Measurements from ENCODE around the gene DOC2B.

Gene DOC2B

DNA sequence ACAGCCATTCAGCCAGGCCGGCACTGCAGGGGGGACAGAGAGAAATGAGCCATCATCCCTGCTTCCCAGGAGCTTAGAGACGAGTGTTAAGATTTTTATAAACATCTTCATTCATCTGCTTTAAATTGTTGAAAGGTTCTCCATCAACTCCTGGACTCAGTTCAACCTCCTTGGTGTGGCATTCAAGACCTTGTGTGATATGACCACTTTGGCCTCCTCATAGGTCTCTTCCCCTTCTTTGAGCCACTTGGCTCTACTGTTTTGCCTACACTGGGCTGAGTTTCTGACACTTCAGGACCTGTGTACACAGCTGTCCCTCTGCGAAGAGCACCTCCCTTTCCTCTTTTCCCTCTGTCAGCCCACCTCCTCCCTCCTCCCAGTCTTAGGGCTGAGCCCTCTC lies 4.3 kb downstream of the DOC2B start:
- H3K9ac ChIP-seq (ENCODE audit: low read length): no peak overlapping the region
- H3K27me3 ChIP-seq (ENCODE audit: low read depth, low read length): no peaks in the 10 kb centered on the region

DNA sequence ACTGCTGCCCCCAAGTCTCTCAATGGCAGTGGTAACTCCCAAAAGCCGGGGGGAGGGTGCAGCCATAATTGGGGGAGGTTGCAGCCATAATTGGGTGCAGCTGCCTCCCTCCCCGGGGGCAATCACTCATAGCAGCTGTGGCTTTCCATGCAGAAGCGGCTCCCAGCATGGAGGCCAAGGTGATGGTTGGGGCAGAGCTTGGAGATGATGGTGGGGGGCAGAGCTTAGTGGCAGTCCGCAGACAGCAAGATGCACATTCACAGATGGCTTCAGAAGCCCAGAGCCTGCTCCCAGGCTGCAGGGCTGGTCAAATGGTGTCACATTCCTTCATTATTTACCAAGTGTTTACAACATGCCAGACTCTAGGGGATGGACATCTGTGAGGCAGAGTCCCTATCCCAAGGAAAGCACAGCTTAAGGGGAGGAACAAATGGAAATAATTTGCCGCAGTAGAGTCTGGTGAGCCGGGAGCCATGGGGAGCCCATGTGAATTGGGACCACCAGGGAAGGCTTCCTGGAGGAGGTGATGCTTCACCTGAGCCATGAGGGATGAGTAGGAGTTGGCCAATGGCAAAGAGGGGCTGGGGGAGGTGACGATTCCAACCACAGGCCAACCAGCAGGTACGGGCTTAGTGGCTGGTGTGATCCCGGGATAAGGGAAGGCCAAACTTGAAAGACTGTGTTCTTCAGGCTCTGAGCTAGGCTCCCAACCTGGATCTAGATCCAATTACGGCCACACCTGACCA lies 8.1 kb downstream of the DOC2B start:
- no peak for TF ChIP-seq EZH2phosphoT487 (IDR thresholded peaks at IDR 0.05; ENCODE audit: low read depth)
- TF ChIP-seq CTCF (IDR thresholded peaks at IDR 0.05; ENCODE audit: low read depth, low read length): no peak
- no peak overlapping the region for H3K4me3 ChIP-seq (ENCODE audit: low read length)
- H3K36me3 ChIP-seq (replicated peaks; ENCODE audit: low read depth, low read length): no peaks in the 10 kb centered on the region
- H3K79me2 ChIP-seq (ENCODE audit: low read length): no peaks in the 10 kb centered on the region
- no peak overlapping the region for H3K27ac ChIP-seq (ENCODE audit: low read length)
- H3K4me1 ChIP-seq (ENCODE audit: low read length): peaks cover 7% of the 10 kb centered on the region; the same call in 1 of the 2 replicates
- no peaks in the 10 kb centered on the region for H3K27me3 ChIP-seq (ENCODE audit: low read depth, low read length)
- no peaks in the 10 kb centered on the region for H4K20me1 ChIP-seq (ENCODE audit: insufficient read depth, low read length)
- no peak overlapping the region for H2AFZ ChIP-seq (ENCODE audit: low read depth, low read length)
- no peak overlapping the region for H3K4me2 ChIP-seq (ENCODE audit: low read length)
- H3K9me3 ChIP-seq (ENCODE audit: insufficient read depth, low read length): no peaks in the 10 kb centered on the region
- H3K9ac ChIP-seq (ENCODE audit: low read length): no peak overlapping the region

More for the DNA sequence above, 4.3 kb downstream of the DOC2B start:
- Histone ChIP-seq H3K4me3 (ENCODE audit: low read length) (no peak overlapping the region), H3K4me2 (ENCODE audit: low read length) (no peak overlapping the region), H3K36me3 (replicated peaks; ENCODE audit: low read depth, low read length) (no peaks in the 10 kb centered on the region), H3K79me2 (ENCODE audit: low read length) (no peaks in the 10 kb centered on the region), H3K27ac (ENCODE audit: low read length) (no peak overlapping the region), H4K20me1 (ENCODE audit: insufficient read depth, low read length) (no peaks in the 10 kb centered on the region), H3K4me1 (ENCODE audit: low read length) (no peaks in the 10 kb centered on the region), H3K9me3 (ENCODE audit: insufficient read depth, low read length) (no peaks in the 10 kb centered on the region), H2AFZ (ENCODE audit: low read depth, low read length) (no peak overlapping the region)
- TF ChIP-seq EZH2phosphoT487 (IDR thresholded peaks at IDR 0.05; ENCODE audit: low read depth) (no peak), CTCF (IDR thresholded peaks at IDR 0.05; ENCODE audit: low read depth, low read length) (no peak)

GRCh38 chr17:172401-172800 lies 9.0 kb downstream of the DOC2B start:
- Histone ChIP-seq H3K4me3 (ENCODE audit: low read length) (no peak overlapping the region), H3K27ac (ENCODE audit: low read length) (no peak overlapping the region), H3K4me2 (ENCODE audit: low read length) (no peak overlapping the region), H3K79me2 (ENCODE audit: low read length) (no peaks in the 10 kb centered on the region), H2AFZ (ENCODE audit: low read depth, low read length) (no peak overlapping the region), H4K20me1 (ENCODE audit: insufficient read depth, low read length) (no peaks in the 10 kb centered on the region), H3K9me3 (ENCODE audit: insufficient read depth, low read length) (no peaks in the 10 kb centered on the region), H3K4me1 (ENCODE audit: low read length) (peaks cover 7% of the 10 kb centered on the region; the same call in 1 of the 2 replicates), H3K9ac (ENCODE audit: low read length) (no peak overlapping the region), H3K36me3 (replicated peaks; ENCODE audit: low read depth, low read length) (no peaks in the 10 kb centered on the region), H3K27me3 (ENCODE audit: low read depth, low read length) (no peaks in the 10 kb centered on the region)
- TF ChIP-seq EZH2phosphoT487 (IDR thresholded peaks at IDR 0.05; ENCODE audit: low read depth): no peak
- TF ChIP-seq CTCF (IDR thresholded peaks at IDR 0.05; ENCODE audit: low read depth, low read length): no peak

- H4K20me1 ChIP-seq (ENCODE audit: insufficient read depth, low read length): no peaks in the 10 kb centered on the region
- no peak overlapping the region for H3K27ac ChIP-seq (ENCODE audit: low read length)
- no peak overlapping the region for H2AFZ ChIP-seq (ENCODE audit: low read depth, low read length)
- no peak overlapping the region for H3K9ac ChIP-seq (ENCODE audit: low read length)
- H3K4me2 ChIP-seq (ENCODE audit: low read length): no peak overlapping the region
- no peaks in the 10 kb centered on the region for H3K36me3 ChIP-seq (replicated peaks; ENCODE audit: low read depth, low read length)
- peaks cover 7% of the 10 kb centered on the region; the same call in 1 of the 2 replicates for H3K4me1 ChIP-seq (ENCODE audit: low read length)
- no peak overlapping the region for H3K4me3 ChIP-seq (ENCODE audit: low read length)
- H3K27me3 ChIP-seq (ENCODE audit: low read depth, low read length): no peaks in the 10 kb centered on the region
- no peak for TF ChIP-seq EZH2phosphoT487 (IDR thresholded peaks at IDR 0.05; ENCODE audit: low read depth)
- no peak for TF ChIP-seq CTCF (IDR thresholded peaks at IDR 0.05; ENCODE audit: low read depth, low read length)
- no peaks in the 10 kb centered on the region for H3K79me2 ChIP-seq (ENCODE audit: low read length)
- no peaks in the 10 kb centered on the region for H3K9me3 ChIP-seq (ENCODE audit: insufficient read depth, low read length)
Measured at GRCh38 chr17:171871-172270, 9.6 kb downstream of the DOC2B start.
